Colonic mucosa (tissue), 4 donors: ENCODE measurements around the gene CNTN4. TPM values are rescaled to one million over a fixed set of nuclear protein-coding genes. Genes with fewer than 3 reads are reported as not detected.

Experiments used
- DNase-seq: peaks from one replicate; pipeline ENCODE4 v3.0.0-alpha.2; 2020
- H3K27ac ChIP-seq: fragments of 200-600 bp; one replicate; pipeline ENCODE4 v1.8.0; 2021
- H3K27me3 ChIP-seq: fragments of 200-600 bp; one replicate; pipeline ENCODE4 v1.8.0; 2021
- H3K36me3 ChIP-seq: fragments of 200-600 bp; one replicate; pipeline ENCODE4 v1.8.0; 2021
- H3K4me1 ChIP-seq: fragments of 200-600 bp; one replicate; pipeline ENCODE4 v1.8.0; 2021; ENCODE audit warnings: mild to moderate bottlenecking
- H3K4me3 ChIP-seq: fragments of 200-600 bp; one replicate; pipeline ENCODE4 v1.8.0; 2021
- H3K9ac ChIP-seq, 2 donors: one replicate each; pipeline ENCODE4 v1.7.0; 2013; ENCODE audit warnings: control low read depth in 2 of 2, low read depth in 2 of 2, low read length in 2 of 2
- H3K9me3 ChIP-seq: fragments of 200-600 bp; one replicate; pipeline ENCODE4 v1.8.0; 2021
- CTCF ChIP-seq: fragments of 200-600 bp; IDR thresholded peaks from one replicate; pipeline ENCODE4 v1.8.0; 2022; ENCODE audit warnings: antibody characterized with exemption, mild to moderate bottlenecking
- intact Hi-C: fragments of 100-400 bp; cut with DNase I; formaldehyde crosslinking; loops from one replicate; pipeline ENCODE4 v1.14.1; 2022
- total RNA-seq, 2 donors: library from RNA; stranded (reverse); fragmentation: NEBNext Ultra II Directional in 1 of 2; extraction: Animal tissue kit (Norgen Biotek cat#: 25700) in 1 of 2; gene quantifications; one replicate each; pipeline ENCODE4 v1.2.1, GENCODE V29; 2021
- donor health status: healthy.
- donor health status: DM: no; HTN: no; CAD: no.
- donor health status: DM: no; HTN: no; CAD: no.

CNTN4 gene
- total RNA-seq, 2 donors from 2014 or later, result 8.2 to 19.1 TPM

DNA sequence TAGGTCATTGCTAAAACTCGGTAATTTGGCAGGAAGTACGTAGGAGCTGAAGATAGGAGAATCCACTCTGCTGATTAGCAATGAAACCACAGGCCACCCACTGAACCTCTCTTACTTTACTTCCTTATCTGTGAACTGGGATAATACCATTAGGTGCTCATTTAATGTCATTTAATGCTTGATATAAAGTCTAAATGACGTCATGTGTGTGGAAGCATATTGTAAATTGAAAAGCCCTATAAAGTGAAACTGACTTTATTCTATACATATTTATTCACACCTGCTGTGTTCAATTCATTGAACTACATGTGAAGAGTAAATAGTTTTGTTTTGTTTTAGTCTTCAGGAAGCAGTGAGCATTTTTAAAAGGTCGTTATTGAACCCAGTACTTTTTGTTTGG lies 137.5 kb downstream of the CNTN4 start:
- Histone ChIP-seq H3K9me3 (no peaks in the 10 kb centered on the region), H3K4me1 (no peaks in the 10 kb centered on the region), H3K9ac (no peak overlapping the region), H3K27me3 (no peaks in the 10 kb centered on the region), H3K4me3 (no peak overlapping the region), H3K27ac (no peak overlapping the region), H3K36me3 (no peaks in the 10 kb centered on the region)
- no peak for DNase-seq
- no peak for TF ChIP-seq CTCF
- intact Hi-C loops, result no loop called here

GRCh38 chr3:2244137-2244536 lies 145.5 kb downstream of the CNTN4 start:
- intact Hi-C loops, result no loop called here
- no peaks in the 10 kb centered on the region for H3K9me3 ChIP-seq
- H3K27ac ChIP-seq, result no peak overlapping the region
- no peak overlapping the region for H3K9ac ChIP-seq
- DNase-seq, result no peak
- no peaks in the 10 kb centered on the region for H3K4me1 ChIP-seq
- no peak overlapping the region for H3K4me3 ChIP-seq
- no peak for TF ChIP-seq CTCF
- no peaks in the 10 kb centered on the region for H3K36me3 ChIP-seq
- no peaks in the 10 kb centered on the region for H3K27me3 ChIP-seq

- Histone ChIP-seq H3K27ac (no peak overlapping the region), H3K36me3 (no peaks in the 10 kb centered on the region), H3K4me3 (no peak overlapping the region), H3K27me3 (no peaks in the 10 kb centered on the region), H3K9ac (no peak overlapping the region), H3K9me3 (no peaks in the 10 kb centered on the region), H3K4me1 (no peaks in the 10 kb centered on the region)
- no peak for TF ChIP-seq CTCF
- intact Hi-C loops, result no loop called here
- DNase-seq, result no peak
Observed at GRCh38 chr3:2246873-2247648, 148.4 kb downstream of the CNTN4 start.

DNA sequence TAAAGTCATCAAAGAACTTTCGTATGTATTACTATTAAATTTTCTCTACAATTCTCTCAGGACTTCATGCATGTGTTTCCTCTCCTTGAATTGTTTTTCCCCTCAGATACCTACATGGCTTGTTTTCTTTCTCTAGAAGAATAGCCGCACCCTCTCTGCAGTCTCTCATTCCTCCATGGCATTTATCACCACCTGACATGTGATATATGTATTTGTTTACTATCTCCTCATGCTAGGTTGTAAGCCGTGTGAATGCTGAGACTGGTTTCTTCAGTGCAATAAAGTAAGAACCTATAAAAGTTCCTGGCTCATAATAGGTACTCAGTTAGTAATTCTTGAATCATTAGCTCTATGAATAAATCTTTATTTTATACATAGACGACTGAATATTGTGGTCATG lies 149.2 kb downstream of the CNTN4 start:
- intact Hi-C loops, result no loop called here
- no peak for DNase-seq
- Histone ChIP-seq H3K27ac (no peak overlapping the region), H3K4me3 (no peak overlapping the region), H3K9ac (no peak overlapping the region), H3K36me3 (no peaks in the 10 kb centered on the region), H3K27me3 (no peaks in the 10 kb centered on the region), H3K9me3 (no peaks in the 10 kb centered on the region), H3K4me1 (no peaks in the 10 kb centered on the region)
- no peak for TF ChIP-seq CTCF

- no peaks in the 10 kb centered on the region for H3K27me3 ChIP-seq
- H3K9ac ChIP-seq, result no peak overlapping the region
- H3K27ac ChIP-seq, result no peak overlapping the region
- no peaks in the 10 kb centered on the region for H3K36me3 ChIP-seq
- H3K4me1 ChIP-seq, result no peaks in the 10 kb centered on the region
- no peak overlapping the region for H3K4me3 ChIP-seq
- DNase-seq, result no peak
- no peak for TF ChIP-seq CTCF
- intact Hi-C loops, result no loop called here
- no peaks in the 10 kb centered on the region for H3K9me3 ChIP-seq
Observed at GRCh38 chr3:2250783-2251182, 152.1 kb downstream of the CNTN4 start.
